SK-MEL-5 (cell line): Measurements from ENCODE around the gene LMF2. TPM values are rescaled to one million over a fixed set of nuclear protein-coding genes. Genes with fewer than 3 reads are reported as not detected.

Experiments used
- DNase-seq: peaks from one replicate; pipeline ENCODE4 v3.0.0-alpha.2; 2016; ENCODE audit warnings: low read depth, low spot score
- in situ Hi-C: cut with HindIII; loops from 2 replicates; pipeline ENCODE4 v1.10.0; 2016; ENCODE audit warnings: low sequenced_read_pairs, high pct_unique_total_duplicates, low pct_unique_long_range_greater_than_20kb
- total RNA-seq: library from RNA; depleted of rRNA; stranded (reverse); fragments of >200 nt; shearing (Covaris generic); gene quantifications from 2 replicates; pipeline ENCODE4 v1.2.3, GENCODE V29; 2014

Gene LMF2
- total RNA-seq, 1 experiment from 2014 or later = 26.3 TPM

DNA sequence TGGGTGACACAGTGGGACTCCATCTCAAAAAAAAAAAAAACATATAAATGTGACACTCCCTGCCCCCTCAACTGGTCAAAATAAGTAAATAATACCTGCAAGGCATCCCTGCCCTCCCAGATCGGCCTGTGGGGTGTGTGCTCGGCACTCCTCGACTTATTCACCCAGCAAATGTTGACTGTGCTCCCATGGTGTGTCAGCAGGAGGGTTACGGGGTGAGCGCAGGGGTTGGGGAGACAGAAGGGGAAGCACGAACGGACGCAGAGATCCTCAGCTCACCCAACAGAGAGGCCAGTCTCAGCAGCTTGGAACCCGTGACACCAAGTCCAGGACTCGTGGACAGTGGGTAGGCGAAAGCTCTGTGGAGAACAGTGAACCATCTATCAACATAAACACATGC, 27.8 kb downstream of the LMF2 start:
- in situ Hi-C loops = no loop called here
- no peak for DNase-seq

DNA sequence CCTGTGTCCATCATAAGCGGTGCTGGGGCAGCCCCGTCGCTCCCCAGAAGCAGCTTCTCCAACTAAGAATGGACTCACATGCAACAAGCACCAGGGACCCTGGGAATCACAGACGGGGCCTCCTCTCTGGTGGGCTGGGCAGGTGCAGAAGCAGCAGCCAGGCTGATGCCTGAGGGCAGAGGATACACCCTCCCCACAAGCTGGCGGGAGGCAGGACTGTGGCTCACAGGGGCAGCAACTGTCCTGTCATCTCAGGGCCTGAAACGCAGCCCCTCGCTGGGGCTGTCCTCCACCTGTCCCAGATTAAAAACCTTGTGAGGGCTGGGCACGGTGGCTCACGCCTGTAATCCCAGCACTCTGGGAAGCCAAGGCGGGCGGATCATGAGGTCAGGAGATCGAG, 29.6 kb downstream of the LMF2 start:
- DNase-seq = no peak
- in situ Hi-C loops = no loop called here

DNA sequence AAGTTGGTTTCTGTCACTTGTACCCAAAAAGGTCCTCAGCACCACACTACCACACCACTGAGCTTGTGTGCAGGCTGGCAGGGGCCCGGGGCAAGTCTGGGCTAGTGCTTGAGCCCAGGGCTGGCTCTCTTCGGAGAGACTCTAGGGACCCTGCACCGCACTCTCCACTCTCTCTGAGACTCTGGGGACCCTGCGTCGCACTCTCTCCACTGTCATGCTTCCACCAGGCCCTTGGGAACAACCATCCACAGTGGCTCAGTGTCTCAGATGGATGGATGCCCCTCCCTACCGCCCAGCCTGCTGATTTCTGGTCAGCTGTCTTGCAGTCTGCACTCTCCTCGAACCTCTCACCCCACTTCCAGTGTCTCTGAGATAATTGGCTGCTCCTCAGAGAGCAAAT, 30.6 kb downstream of the LMF2 start:
- in situ Hi-C loops = no loop called here
- DNase-seq = no peak

DNA sequence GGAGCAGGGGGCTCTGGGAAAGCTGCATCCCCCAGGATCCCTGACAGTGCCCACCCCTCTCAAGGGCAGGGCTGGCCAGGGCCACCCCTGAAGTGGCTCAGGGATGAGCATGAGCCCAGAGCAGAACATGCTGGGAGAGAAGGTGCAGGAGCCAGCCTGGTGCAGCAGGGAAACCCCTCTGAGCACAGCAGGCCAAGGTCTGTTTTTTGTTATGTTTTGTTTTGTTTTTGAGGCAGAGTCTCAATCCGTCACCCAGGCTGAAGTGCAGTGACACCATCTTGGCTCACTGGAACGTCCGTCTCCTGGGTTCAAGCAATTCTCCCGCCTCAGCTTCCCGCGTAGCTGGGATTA, 31.9 kb downstream of the LMF2 start:
- in situ Hi-C loops = no loop called here
- no peak for DNase-seq

DNA sequence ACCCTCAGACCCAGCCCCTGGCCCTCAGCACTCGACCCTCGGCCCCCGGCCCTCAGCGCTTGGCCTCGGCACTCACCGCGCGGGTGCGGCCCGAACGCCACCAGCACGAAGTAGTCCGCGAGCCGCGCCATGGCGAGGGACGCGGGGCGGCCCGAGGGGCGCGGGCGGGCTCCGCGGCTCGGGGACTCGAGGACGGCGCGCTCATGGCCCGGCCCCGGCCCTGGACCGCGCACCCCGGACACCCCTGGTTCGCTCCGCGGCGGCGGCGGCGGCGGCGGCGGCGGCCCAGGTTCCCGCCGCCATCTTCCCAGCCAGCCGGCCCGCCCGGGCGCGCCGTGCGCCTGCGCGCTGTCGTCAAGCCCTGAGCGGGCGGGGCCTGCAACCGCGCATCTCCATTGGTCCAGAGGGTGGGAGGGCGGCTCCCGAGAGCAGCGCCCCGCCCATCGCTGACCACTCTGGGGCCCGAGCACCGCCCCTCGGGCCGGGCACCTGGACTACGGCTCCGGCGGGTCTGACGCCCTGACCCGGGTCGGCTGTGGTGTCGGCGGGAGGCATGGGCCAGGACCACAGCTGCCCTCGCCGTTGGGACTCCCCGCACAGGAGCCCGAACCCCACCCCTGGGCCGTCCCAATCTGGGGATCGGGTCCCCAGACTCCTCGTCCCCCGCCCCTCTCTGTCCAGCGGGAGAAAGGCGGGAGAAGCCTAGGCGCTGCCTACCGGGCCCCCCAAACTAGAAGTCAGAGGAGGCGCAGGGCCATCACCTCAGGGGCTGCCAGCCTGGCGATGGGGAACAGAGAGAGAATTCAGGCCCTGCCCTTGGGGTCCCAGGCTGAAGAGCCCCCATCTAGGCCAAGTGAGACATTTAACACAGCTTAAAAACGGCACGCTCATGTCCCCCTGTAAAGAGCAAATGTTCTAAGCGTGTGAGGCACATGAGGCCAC, 32.5 kb downstream of the LMF2 start, which contains the start of gene SBF1:
Gene SBF1 (minus strand): TSS at position 326 of the 942 bp plus-strand sequence. CDS start 195 bp downstream, at position 131.
- DNase-seq = peak; percentile 91
- in situ Hi-C loops = no loop called here

DNA sequence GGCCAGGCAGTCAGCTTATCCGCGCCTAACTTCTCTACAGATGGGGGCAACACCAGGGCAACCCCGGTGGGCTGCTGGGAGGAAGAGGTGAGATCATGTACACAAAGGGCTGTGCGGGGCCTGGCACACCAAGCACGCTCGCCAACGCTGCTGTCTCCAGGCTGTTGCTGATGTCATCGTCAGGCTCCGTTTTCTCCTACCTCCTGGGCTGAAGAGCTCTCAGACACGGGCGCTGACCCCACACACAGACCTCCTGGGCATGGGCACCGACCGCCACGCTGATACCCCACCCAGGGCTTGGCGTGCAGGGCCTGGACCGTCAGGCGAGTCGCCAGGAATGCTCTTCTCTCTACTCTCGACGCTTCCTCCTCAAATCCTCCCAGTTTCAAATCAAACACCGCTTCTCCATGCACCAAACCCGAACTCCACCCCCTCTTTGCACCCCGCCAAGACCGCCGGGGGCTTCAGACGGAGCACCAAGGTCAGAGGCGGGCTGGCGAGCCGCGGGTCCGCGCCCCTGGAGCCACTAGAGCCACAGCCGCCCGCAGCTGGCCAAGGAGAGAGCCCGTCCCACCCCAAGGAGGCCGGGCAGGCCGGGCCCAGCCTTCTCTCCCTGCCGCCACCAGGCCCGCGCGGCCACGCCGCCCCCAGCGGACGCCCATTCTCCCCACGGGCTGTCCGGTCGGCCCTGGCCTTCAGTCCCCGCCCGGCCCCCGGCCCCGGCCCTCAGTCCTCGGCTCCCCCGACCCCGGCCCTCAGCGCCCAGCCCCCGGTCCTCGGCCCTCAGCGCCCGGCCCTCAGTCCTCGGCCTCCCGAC, 33.4 kb downstream of the LMF2 start:
- DNase-seq = no peak
- in situ Hi-C loops = no loop called here

DNA sequence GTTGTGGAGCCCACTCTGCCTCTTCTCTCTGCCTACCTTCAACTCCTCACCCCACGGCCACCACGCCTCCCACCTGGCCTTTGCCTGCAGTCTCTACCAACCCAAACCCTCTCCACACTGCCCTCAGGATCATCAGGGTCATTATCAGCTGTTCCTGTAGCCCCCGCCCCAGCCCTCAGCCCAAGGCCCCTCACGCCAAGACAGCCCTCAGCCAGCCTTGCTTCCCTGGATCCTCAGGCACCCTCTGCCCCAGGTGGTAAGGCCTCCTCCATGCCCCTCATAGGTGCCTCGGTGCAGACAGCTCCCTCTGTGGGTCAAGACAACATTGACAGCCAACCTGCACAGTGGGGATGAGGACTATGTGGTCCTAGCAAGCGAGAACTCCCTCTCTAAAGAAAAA, 34.4 kb downstream of the LMF2 start:
- in situ Hi-C loops = no loop called here
- DNase-seq = peak; percentile 60

DNA sequence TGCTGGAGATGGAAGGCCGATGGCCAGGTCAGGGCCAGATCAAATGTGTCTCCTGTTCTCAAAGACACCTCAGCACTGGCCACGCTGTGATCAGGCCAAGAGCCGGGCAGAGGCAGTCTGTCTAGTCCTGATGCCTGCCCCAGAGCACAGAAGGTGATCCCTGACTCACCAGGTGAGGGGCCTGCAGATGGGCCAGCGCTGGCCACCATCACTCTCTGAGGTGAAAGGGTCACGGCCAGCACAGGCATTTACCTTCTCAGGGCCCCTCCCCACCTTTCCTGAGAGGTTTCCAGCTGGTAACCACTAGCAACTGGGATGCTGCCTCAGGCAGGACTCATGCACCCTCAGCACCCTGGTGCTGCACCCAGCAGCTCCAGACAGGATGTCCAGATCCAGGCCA, 35.5 kb downstream of the LMF2 start:
- DNase-seq = no peak
- in situ Hi-C loops = no loop called here

DNA sequence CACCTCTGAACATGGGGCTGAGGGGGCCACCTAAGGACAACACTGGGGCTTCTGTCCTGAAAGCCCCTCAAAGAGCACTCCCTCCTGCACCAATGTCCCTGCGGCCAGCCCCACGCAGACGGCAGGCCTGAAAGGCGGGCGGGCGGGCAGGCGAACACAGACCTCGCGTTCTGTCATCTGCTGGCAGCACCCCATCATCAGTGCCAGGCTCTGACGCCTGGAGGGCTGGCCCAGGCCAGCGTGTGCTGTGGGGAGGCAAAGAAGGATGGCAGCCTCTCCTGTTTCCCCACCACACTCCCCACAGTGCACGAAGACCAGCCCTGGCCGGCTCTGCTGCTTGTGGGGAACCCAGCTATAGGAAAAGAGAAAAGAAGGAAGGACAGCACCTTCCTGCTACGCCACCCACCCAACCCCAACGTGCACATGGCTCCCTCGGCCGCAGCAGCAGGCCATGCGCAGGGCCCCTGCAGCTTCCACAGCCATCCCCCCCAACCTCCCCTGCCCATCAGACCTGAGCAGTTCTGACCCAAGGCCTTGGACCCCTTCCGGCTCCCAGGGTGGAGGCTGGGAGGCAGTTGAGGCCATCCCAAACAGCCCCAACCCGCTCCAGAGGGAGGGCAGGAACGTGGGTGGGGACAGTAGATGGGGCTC, 36.2 kb downstream of the LMF2 start:
- no peak for DNase-seq
- in situ Hi-C loops = no loop called here

DNA sequence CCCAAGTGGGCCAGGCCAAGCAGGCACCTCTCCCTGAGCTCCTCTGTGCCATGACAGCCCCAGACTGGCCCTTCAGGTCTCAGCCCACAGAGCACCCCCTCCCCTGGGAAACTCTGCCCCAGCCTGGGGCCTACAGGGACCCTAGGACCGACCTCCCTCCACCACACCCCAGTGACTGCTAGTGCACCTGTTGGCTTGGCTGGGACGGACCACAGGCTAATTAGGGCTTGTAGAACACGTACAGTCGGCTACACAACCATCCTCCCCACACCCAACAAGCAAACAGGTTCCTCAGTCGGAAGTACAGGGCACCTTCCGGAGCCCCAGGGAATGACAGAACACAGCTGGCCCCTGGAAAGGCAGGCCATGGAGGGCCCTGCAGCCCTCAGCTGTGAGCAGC, 37.0 kb downstream of the LMF2 start:
- DNase-seq = no peak
- in situ Hi-C loops = no loop called here

DNA sequence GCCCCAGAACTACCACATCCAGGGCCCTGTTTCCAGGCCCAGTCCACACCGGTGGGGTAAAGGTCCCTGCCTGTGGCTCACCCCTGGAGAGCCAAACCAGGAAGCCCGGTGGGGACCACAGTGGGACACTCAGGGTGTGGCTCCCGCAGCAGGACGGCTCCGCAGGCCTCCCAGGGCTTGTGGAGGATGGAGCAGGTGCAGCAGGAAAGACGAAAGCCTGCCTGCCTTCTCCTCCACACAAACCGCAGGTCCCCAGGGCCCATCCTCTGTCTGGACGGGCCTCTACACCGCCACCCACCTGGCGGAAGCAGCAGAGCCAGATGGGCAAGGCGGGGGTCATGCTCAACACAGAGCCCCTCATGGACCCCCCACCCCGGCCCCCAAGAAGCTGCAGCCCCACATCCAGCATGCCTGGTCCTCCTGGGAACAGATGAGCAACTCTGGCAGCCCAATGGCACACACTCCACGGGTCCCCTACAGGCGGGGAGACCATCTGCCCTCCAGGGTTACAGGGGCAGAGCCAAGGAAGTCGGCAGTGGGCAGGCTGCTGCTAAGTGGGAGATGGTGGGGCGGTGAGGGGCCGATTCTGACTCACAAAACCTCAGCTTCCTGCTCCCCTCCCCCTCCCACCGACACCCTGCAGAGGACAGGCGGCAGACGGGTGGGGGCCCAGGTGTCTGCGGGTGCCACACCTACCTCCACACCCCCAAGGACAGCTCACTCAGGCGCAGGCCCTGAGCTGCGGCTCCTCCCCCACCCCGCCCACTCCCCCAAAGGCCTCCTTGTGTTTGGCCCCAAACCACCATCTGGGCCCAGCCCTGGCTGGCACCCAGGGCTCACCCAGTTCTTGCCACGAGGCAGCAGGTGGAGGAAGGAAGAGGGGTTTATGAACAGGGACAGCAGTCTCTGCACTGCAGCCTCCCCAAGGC, 37.9 kb downstream of the LMF2 start:
- in situ Hi-C loops = no loop called here
- DNase-seq = no peak

DNA sequence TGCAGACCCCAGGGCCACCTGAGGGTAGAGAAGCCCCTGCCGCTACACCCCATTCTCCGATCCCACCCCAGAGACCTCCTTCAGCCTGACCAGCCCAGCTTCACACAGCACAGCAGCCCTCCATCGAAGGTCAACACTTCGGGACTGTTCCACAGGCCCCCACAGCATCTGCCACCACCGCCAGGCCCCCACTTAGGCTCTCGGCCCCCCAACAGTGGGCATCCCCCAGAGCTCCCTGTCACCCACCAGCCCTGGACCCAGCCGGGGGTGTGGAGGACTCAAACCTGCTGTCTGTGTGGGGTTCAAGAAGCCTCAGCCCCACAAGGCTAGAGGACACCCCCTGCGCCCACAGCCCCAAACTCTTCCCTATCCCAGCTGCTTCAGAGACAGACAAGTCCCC, 38.9 kb downstream of the LMF2 start:
- no peak for DNase-seq
- in situ Hi-C loops = no loop called here

DNA sequence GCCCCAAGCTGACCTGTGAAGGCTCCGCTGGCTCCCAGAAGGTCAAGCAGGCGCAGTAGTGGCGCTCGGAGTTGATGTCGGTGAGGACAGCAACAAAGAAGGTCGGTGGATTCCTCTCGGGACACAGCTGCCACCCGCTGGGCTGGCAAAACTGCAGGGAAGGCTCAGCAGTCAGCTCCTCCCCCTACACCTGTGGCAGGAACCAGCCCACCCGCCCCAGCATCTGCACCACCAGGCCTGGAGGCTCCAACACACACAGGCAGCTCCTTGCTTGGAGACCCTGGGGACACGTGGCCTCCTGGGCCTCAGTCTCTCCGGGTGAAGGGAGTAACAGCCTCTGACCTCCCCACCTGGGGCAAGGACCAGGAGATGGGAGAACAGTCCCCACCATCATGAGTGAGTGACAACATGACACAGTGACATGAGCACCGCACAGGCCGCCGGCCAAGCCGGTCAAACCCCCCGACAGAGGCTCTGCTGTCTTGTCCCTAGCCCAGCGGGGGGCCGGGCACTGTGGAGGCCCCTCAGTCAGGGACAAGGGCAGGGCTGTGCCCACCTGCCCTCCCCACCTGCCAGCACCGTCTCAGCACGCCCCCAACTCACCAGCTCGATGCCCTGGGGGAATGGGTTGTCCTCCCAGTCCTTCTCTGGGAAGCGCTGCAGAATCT, 39.6 kb downstream of the LMF2 start:
- in situ Hi-C loops = no loop called here
- no peak for DNase-seq

DNA sequence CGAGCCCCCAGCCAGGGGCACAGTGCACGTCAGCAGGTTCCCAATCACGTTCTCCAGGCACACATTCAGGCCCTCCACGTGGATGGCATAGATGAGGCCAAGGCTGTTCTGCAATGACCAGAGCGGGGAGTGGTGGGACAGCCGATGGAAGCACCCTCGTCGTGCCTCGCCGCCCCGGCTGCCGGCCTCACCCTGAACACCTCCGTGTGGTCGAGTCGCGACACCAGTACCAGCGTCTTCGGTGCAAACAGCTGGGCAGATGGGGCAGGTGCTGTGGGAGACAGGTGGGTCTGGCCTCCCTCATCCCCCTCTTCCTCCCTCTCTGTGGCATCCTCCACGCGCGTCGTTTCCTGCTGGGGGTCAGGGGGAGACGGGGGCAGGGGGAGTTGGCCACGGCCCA, 40.2 kb downstream of the LMF2 start:
- in situ Hi-C loops = no loop called here
- DNase-seq = no peak

DNA sequence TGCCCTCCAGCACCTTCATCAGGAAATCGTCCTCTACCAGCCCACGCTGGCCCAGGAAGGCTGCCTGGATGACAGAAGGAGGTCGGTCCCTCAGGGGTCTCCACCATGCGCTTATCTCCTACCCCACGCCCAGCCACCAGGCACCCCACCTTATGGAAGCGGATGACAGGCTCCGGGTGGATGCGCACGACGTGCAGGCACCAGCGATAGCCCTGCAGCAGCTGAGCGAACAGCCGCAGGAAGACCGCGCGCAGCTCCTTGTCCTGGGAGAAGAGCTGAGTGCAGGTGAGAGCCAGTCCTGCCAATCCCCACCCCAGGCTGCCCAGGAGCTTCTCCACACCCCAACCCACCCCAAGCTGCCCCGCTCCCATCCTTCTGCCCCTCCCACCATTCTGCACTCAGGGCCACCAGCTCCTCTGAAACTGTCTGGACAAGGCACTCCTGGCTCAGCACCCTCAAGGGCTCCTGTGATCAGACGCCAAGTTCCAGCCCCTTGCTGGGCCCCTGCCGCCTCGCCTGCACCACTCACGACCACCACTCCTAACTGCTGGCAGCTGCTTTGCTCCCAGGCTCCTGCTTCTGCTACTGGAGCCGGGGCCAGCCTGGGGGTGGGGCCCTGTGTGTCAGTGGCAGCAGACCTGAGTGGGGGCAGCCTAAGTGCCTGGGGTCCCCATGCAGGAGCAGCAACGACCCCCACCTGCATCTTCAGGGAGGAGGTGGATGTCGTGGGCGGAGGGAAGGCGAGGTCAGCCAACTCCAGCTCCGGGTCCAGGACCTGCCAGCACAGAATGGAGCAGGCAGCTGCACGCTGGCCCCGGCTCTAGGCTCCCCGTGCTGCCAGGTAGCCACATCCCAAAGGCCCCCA, 42.2 kb downstream of the LMF2 start:
- no peak for DNase-seq
- in situ Hi-C loops = no loop called here

DNA sequence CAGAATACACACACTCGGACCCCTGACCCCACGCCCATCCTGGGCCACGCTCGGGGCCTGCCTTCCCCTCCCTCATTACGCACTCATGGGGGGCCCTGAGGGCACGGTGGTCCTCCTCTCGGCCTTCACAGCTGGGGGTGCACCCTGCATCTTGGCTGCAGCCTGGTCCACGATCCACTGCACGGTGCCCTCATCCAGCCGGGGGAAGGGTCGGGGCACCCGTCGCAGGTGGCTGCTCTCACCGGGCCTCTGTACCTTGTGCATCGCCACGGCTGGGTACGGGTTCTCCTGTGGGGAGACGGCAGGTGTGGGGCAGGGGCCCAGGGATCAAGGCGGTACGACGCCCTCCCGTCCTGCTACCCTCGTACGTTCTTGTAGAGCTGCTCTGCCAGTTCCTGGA, 43.1 kb downstream of the LMF2 start:
- no peak for DNase-seq
- in situ Hi-C loops = no loop called here
